Activated CD4-positive, alpha-beta T cell treated with anti-CD3 and anti-CD28 coated beads, Interleukin-2, amount 50 U/mL, for 4 hours (primary cell): ENCODE measurements around the gene KCNQ1.
"Not testable (repeated sequence)": the region's sequence is repeated elsewhere in the genome, so short reads cannot be mapped to it uniquely, and the experiment has no call there.

Source experiments
- DNase-seq, 2 experiments: peaks; one replicate each; pipeline ENCODE4 v3.0.0-alpha.2; 2020

Gene KCNQ1

DNA sequence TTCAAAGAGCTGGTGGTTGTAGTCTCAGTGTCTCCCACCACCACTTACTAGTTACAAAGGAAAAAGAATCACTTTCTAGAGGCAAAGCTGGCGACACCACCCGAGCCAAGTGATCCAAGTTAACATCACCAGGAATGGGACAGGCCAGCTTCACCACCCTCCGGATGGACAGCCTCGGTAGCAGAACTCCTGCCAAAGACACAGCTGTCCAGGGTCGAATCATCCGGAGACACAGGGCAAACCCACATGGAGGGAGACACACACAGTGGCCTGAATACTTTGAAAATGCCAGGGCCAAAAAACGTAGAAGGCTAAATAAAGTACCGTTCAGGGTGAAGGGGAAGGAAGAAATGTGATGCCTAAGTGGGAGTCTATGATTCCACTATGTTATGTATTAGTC lies 33.1 kb downstream of the KCNQ1 start:
- DNase-seq: no peak

- DNase-seq: not testable (repeated sequence)
These were observed 35.5 kb downstream of the KCNQ1 start for GRCh38 chr11:2480067-2480873.

DNA sequence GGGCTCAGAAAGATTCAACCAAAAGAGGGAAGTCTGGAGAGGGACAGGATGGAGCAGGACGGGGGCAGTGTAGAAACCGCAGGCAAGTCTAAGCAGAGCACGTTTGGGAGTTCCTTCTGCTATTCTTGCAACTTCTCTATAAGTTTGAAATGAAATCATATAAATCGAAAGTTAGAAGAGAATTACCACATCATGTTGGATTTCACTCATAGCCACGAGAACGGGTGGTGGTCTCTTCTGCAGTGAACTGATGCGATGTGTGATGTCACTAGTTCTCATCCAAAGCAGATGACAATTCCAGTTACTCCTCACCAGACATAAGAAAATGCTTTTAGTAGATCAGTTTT lies 36.0 kb downstream of the KCNQ1 start:
- no peak for DNase-seq

GRCh38 chr11:2481253-2481652 lies 36.4 kb downstream of the KCNQ1 start:
- no peak for DNase-seq

DNA sequence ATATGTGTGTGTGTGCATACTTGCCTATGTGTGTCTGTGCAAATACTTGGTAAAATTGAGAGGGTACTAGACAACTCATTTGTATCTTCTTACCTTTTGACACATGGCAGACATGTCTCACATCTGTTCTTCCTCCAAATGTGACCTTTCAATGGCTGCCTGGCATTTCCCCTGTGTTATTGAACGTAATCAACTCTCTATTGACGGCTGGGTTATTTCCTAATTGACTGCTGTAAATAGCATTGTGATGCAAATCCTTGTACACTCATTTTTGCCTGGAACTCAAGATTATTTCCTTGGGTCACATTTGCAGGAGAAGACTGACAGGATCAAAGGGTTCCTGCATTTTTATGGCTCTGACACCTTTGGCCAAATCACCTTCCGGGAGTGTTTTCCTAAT lies 37.4 kb downstream of the KCNQ1 start:
- DNase-seq: no peak

GRCh38 chr11:2482745-2483144 lies 37.9 kb downstream of the KCNQ1 start:
- DNase-seq: no peak

DNA sequence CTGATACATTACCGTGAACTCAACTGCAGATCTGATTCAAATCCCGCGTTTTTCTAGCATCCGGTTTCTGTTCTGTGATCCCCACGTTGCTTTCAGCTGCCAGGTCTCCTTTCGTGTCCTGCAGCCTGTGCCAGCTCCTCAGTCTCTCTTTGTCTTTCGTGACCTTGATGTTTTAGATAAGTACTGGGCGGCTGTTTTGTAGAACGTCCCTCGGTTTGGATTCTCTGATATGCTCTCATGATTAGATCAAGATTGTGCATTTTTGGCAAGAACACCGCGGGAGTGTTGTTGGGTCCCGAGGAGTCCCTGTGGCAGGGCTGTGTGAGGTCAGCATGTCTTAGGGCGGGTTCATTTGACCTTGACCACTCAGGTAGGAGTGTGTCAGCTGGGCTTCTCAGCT lies 38.6 kb downstream of the KCNQ1 start:
- no peak for DNase-seq

DNA sequence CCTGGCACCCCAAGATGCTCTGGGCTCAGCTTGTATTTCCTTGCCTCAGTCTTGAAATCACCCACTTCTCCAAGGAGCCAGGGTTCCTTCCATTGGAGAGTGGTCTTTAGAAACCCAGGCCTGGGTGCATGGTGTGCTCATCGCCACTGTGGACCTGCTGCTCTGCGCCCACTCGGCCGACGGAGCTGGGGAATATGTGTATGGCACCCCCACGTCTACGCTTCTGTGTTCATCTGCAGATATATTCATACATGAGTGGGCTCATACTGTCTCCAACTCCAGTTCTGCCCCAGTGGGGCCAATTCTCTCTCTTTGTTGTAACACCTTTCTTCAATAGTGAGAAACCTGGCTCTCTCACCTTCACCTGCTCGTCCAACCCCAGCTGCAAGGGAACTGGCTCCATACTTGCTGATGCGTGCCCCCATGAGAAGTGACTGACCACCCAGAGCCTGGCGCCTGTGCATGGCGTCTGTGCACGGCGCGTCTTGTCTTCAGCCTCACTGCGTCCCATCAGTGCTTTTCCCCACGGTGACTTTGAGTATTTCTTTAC lies 39.8 kb downstream of the KCNQ1 start:
- DNase-seq: no peak

- no peak for DNase-seq
These were observed 43.2 kb downstream of the KCNQ1 start for GRCh38 chr11:2488004-2488403.

DNA sequence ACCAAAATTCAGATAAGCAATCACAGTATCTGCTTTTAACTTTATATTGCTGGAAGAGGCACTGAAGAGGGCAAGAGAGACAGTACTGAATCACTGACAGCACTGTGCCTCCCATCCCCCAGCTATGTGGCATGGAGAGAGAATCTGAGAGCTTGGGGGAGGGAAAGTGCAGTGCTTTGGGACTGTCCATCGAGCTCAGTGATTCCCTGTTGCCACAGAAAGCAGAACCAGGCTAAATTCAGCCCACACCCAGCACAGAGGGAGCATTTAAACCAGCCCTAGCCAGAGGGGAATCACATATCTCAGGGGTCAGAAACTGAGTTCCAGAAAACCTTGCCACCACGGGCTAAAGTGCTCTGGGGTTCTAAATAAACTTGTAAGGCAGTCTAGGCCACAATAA lies 44.3 kb downstream of the KCNQ1 start:
- DNase-seq: no peak

DNA sequence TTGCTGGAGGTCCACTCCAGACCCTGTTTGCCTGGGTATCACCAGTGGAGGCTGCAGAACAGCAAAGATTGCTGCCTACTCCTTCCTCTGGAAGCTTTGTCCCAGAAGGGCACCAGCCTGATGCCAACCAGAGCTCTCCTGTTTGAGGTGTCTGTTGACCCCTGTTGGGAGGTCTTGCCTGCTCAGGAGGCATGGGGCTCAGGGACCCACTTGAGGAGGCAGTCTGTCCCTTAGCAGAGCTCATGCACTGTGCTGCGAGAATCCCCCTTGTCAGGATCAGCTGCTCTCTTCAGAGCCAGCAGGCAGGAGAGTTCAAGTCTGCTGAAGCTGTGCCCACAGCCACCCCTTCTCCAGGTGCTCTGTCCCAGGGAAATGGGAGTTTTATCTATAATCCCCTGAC lies 53.1 kb downstream of the KCNQ1 start:
- DNase-seq: not testable (repeated sequence)

GRCh38 chr11:2498750-2499149 lies 53.9 kb downstream of the KCNQ1 start:
- no peak for DNase-seq

DNA sequence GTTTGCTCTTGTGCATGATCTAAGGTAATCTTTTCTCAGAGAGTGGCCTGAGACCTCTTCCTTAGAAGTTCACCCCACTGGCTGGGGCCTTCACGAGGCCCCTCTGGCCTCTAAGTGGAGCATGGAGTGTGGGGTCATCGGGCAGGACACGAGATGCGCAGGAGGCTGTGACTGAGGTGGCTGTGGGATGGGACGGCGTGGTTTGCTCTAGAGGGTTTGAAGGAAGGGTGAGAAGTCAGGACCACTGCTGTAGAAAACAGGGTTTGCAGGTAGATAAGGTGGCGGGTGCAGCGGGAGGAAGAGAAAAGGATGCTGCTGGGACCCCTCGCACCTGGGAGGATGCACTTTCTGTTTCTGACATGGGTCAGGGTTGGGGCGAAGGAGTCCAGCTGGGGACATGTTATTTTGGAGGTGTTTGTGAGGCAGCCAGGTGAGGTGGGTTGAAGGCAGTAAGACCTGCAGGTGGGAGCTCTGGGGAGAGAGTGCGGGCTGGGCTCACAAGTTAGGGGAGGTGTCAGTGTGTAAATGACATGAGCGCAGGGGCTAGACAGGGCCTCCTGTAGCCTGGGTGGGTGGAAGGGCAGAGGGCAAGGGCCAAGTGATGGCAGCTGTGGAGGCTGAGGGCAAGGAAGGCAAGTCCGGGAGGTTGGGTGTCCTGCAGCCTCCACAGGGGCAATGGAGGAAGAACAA lies 62.5 kb downstream of the KCNQ1 start:
- no peak for DNase-seq

- no peak for DNase-seq
These were observed 63.3 kb downstream of the KCNQ1 start for GRCh38 chr11:2507945-2508749.

DNA sequence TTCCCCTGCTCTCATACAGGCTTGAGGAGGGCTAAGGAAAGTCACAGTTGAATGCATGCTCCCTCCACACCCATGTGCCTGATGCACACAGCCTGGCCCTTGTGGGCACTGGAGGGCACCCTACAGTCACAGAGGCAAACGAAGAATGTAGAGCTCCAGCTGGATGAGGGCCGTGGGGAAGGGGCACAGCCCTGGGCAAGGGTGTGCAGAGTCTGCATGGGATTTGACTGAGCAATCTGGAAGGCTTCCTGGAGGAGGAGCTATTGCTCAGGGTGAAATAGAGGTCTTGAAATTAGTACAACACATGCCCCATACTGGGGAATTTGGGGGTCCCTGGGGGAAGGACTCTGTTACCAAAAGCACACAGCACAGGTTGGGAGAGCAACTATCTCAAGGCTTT lies 64.0 kb downstream of the KCNQ1 start:
- no peak for DNase-seq

- no peak for DNase-seq
These were observed 64.7 kb downstream of the KCNQ1 start for GRCh38 chr11:2509481-2510001.

DNA sequence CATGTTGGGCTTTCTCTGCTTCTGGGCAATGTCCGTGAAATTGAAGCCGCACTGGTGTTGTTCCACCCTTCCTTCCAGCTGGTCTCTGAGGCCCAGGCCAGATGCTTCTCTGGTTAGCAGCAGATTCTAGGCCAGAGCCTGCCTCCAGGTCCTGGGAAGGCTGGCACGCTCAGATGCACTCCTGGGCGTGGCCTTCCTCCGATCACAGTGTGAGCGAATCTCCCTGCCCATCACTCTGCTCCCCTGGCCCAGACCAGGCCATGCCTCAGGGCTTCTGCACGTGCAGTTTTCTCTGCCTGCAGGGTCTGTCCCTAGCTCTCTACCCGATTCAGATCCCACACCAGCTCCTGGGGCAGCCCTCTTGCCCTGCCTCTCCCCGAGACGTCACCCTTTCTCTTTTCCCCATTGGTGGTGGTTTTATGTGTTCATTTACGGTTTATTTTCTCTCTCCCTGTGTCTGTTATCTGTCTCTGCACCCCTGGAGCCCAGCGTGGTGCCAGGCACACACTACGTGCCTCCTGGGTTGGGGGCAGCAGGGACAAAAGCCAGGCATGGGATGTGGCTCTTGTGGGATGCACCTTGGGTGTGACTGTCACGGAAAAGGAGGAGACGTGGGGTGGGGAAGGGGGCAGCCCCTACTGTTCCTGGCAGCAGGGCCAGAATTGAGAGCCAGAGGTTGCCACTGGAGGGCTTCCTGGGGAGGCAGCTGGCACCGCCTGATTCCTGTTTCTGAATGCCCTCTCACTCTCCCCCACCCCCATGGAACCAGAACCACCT lies 66.0 kb downstream of the KCNQ1 start:
- DNase-seq: no peak

- DNase-seq: no peak
These were observed 66.9 kb downstream of the KCNQ1 start for GRCh38 chr11:2511421-2512369.

DNA sequence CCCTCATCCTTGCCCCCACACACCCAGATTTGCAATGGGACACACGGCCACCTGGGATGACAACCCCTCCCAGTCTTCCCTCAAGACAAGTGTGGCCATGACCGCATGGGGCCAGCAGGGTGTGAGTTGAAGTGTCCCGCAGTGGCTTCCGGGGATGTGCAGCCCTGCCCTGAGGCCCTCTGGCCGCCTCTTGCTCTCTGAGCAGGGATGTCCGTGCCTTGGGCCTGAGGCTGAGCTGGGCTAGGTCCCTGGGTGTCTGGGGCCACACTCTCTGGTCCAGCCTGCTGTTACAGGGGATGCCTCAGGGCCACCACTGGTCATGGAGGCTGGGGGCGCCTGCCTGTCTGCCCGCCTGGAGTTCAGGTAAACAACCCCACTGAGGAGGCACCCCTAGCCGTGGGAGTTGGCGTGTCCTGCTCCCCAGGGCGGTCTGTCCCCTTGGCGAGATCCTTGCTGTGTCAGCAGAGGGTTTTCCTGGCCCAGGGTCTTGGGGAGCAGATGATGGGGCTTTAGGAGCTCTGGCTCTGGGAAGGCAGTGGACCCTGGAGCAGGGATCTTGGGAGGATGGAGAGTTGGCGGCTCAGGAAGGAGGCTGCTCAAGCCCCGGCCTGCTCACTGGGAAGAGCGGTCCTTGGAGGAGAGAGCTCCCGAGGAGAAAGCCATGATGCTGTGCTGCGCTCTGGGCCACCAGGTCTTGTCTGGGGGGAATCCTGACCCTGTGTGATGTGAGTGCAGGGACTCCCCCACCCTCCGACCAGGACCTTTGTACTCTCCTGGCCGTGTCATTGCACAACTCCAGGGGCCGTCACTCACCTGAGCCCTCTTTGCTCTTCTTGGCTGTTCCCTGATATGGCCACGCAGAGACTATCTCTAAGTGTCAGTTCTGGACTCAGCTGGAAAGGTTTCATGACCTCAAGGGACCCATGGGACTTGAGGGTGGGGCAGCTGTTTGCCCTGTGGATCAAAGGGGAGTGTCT lies 67.9 kb downstream of the KCNQ1 start:
- no peak for DNase-seq

- DNase-seq: no peak
These were observed 68.6 kb downstream of the KCNQ1 start for GRCh38 chr11:2513441-2513840.
